ENCODE data around the gene SPATA25.
A peak's percentile ranks its signal among the peaks of the same experiment; 100 is the strongest.
"Not testable (repeated sequence)": the region's sequence is repeated elsewhere in the genome, so short reads cannot be mapped to it uniquely, and the experiment has no call there.

SPATA25 gene

DNA sequence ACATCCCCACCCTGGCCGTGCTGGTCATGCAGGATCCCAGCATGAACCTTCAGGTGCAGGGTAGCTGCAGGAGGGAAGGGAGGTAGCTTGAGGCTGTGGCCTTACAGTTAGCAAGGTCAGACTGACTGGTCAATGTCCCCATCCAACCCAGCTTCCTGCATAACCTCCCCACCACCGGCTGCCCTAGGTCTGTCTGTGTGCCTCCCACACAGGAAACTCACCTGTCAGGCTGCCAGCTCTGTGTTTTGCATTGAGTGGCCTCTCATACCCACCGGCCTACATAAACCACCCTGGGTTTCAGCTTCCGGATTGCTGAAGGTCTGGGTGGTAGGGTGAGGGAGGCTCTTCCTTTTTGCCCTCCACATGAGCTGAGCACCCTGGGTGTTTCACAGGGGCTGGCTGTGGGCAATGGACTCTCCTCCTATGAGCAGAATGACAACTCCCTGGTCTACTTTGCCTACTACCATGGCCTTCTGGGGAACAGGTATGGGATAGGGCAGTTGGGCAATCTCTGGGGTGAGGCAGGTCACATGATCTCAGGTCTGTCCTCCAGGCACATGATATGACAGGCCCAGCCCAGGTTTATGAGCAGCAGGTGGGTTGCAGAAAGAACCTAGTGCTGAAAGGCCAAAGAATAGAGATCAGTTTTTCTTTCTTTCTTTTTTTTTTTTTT, 5.5 kb upstream of the SPATA25 start:
- no peak for DNase-seq

GRCh38 chr20:45892049-45892825, 4.8 kb upstream of the SPATA25 start:
- DNase-seq: no peak

GRCh38 chr20:45890985-45891983, 3.9 kb upstream of the SPATA25 start, which contains the start of the genes CTSA and NEURL2:
Gene CTSA (plus strand): TSS chr20:45891335. CDS start chr20:45891569, 234 bp downstream.
Gene NEURL2 (minus strand): TSS chr20:45891208. CDS start chr20:45890991, 217 bp downstream.
- peak; percentile 41 to 65 for DNase-seq

DNA sequence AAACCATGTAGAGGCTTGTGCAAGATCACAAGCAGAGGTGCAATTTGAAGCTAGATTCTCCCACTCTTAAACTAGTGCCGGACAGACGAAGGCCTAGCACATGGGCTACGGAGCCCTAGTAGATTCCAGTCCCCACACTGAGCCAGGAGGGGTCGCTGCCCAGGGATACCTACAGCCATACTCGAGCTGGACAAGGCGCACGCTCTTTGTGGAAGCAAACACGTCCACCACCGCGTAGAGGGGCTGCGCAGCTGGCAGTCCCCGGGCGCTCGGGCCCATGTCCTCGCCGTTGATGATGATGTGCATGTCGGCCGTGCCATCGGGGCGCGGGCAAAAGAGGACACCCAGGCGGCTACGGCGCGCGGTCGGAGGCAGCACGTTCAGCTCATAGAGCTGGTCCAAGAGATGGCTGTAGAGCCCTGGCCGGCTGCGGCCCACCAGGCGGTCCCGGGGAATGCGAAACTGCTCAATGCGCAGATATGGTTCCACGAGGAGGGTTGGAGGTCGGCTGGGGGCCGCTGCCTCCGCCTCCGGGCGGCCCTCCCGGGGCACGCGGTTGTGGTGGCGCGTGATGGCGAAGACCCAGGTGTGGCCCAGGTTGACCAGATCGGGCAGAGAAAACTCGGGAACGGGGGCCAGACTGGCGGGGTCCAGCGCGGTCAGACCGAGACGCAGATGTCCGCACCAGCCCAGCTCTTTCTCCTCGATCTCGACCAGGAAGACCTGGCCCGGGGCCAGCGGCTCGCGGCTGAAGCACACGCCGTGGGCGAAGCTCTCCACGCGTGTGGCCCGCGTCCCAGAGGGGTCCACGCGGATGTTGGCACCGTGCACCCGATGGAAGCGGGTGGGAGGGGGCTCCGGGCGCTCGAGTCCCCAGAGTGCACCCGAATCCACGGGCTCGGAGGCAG, 2.9 kb upstream of the SPATA25 start:
- DNase-seq: peak; percentile 19 to 36

- no peak for DNase-seq
Observed at GRCh38 chr20:45888681-45889080, 1.3 kb upstream of the SPATA25 start.

- no peak for DNase-seq
Observed at GRCh38 chr20:45886590-45887345, 654 bp downstream of the SPATA25 start.

DNA sequence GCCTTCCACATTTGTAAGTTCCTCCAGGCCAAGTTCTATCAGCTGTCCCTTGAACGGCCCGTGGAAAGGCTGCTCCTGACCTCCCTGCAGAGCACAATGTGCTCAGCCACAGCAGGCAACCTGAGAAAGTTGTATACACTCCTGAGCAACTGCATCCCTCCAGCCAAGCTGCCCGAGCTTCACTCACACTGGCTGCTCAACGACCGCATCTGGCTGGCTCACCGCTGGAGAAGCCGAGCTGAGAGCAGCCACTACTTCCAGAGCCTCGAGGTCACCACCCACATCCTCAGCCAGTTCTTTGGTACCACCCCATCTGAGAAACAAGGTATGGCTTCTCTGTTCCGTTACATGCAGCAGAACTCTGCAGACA, 4.3 kb downstream of the SPATA25 start:
- no peak for DNase-seq

DNA sequence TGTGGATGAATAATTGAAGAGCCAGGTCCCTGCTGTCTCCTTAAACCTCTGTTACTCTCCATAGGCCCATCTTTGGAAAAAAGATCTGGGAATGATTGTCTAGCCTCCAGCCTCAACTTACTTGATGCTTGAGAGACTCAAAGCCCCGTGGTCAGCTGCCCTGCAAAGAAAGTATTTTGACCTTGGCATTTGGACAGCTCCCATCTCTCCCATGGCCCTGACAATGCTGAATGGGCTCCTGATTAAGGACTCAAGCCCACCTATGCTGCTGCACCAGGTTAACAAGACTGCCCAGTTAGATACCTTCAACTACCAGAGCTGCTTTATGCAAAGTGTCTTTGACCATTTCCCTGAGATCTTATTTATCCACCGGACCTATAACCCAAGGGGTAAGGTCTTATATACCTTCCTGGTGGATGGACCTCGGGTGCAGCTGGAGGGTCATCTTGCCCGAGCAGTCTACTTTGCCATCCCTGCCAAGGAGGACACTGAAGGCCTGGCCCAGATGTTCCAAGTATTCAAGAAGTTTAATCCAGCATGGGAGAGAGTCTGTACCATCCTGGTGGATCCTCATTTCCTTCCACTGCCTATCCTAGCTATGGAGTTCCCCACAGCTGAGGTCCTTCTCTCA, 4.8 kb downstream of the SPATA25 start:
- DNase-seq: no peak

GRCh38 chr20:45880988-45881788, 6.2 kb downstream of the SPATA25 start, which contains the start of gene ZSWIM1:
Gene ZSWIM1 (plus strand): TSS chr20:45881227. CDS start chr20:45882593, 1,366 bp downstream.
- peak; percentile 85 to 98 for DNase-seq

- no peak for DNase-seq
Observed at GRCh38 chr20:45878076-45878761, 9.2 kb downstream of the SPATA25 start.

- DNase-seq: no peak
Observed at GRCh38 chr20:45874576-45874975, 12.8 kb downstream of the SPATA25 start.

GRCh38 chr20:45874104-45874481, 13.3 kb downstream of the SPATA25 start:
- DNase-seq: not testable (repeated sequence)

DNA sequence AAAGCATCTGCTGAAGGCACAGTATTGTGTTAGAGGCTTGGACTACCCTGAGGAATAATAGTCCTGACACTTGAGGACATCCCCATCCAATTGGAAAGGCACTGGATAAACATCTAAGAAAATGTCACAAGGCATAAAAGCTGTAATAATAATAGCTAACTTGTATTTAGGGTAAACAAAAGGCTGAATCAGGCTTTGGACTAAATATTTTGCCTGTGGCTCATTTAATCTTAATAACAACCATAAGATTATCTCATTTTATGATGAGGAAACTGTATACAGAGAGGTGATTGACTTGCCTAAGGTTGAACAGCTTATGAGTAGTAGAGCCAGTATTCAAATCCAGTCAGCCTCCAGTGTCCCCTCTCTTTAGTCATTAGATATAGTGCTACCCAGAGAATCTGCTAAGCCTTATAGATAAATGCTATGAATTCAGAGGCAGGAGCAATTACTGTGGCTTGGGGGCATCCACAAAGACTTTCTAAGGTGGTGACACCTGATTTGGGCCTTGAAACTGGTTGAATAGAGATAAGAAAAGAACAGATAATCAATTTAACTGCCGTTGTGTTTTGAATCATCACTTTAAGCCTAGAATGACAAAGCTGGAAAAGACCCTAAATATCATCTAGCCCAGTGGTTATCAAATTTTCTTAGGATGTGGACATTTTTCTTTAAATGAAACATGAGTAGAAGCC, 13.9 kb downstream of the SPATA25 start:
- DNase-seq: no peak

DNA sequence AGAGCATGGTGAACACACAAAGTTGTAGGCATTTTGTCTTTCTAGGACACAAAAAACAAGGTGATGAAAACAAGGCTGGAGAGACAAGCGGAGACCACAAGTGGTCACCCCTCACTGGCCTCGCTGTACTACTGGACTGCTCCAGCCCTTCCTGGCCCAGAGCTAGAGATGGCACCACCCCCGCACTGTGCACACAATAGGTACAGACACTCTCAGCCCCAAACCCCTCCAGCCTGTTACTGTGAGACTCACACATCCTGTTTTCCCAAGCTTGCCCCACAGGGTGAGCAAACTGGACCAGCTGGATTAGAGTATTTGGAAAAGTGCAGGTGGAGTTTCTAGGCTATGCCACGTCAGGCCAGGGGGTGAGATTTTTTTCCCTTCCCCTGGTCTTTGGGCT, 14.8 kb downstream of the SPATA25 start:
- no peak for DNase-seq

GRCh38 chr20:45867819-45868176, 19.6 kb downstream of the SPATA25 start:
- no peak for DNase-seq

DNA sequence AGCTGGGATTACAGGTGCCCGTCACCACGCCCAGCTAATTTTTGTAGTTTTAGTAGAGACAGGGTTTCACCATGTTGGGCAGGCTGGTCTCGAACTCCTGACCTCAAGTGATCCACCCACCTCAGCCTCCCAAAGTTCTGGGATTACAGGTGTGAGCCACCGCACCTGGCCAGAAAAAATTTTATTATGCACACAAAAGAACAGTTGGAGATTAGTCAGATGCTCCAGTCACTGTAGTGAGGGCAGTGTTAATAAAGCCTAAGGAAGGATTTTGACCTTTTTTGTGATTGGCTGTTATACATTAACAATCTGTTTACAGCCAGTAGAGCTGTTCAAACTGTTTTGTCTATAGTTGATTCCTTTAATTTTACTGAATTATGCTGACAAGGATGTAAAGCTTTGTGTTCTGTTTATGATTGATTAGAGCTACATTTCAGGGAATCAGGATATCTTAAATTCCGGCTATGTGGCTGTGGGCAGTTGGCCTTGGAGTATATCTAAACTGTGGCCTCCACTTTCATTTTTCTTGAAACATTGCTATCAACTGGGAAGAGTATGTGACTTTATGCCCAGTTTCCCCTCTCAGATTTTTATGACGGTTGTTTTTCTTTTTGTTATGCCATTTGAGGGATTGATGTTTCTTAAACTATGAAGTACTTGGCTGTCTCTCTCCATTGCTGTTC, 20.1 kb downstream of the SPATA25 start:
- no peak for DNase-seq

DNA sequence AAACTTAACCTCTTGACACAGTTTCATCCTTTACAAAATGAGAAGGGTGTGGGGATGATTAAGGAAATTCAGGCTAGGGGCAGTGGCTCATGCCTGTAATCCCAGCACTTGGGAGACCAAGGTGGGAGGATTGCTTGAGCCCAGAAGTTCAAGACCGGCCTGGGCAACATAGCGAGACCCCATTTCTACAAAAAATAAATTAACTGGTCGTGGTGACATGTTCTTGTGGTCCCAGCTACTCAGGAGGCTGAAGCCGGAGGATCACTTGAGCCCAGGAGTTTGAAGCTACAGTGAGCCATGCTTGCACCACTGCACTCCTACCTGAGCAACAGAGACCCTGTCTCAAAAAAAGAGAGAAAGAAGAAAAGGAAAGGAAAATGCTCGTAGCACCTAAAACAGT, 21.0 kb downstream of the SPATA25 start:
- DNase-seq: no peak

All from bone marrow (tissue), 2 donors.